AG04450 (cell line): ENCODE data around the gene SERPINA4. TPM values are rescaled to one million over a fixed set of nuclear protein-coding genes. Genes with fewer than 3 reads are reported as not detected.

ENCODE experiments used
- CTCF ChIA-PET: fragments of 300-600, 350-600 bp; formaldehyde crosslinking; extraction: SDS; loops from one replicate; lab custom pipeline; 2022; ENCODE audit warnings: antibody characterized with exemption, inconsistent platforms; lab: Charles Lee
- POLR2A ChIA-PET: fragments of 350-600 bp; formaldehyde crosslinking; extraction: SDS; loops from one replicate; lab custom pipeline; 2021; ENCODE audit warnings: antibody characterized with exemption, inconsistent platforms; lab: Yijun Ruan, JAX
- DNase-seq: peaks from one replicate; pipeline ENCODE4 v3.0.0-alpha.2; 2011; ENCODE audit warnings: low read depth, low spot score
- H3K27ac ChIP-seq: one replicate; pipeline ENCODE4 v1.5.1; 2012; ENCODE audit warnings: low read depth, low read length, control low read depth
- H3K27me3 ChIP-seq: one replicate; pipeline ENCODE4 v1.6.0; 2012; ENCODE audit warnings: low read length; ENCODE audit not compliant: control insufficient read depth, insufficient read depth
- H3K4me3 ChIP-seq: 2 replicates; pipeline ENCODE4 v1.5.1; 2011; ENCODE audit warnings: mild to moderate bottlenecking, low read depth, low read length, control low read depth
- H3K9me3 ChIP-seq: 2 replicates; pipeline ENCODE4 v1.5.1; 2012; ENCODE audit warnings: low read length; ENCODE audit not compliant: control insufficient read depth, insufficient read depth
- CTCF ChIP-seq: IDR thresholded peaks from 2 replicates; pipeline ENCODE4 v1.5.1; 2011; ENCODE audit warnings: low read depth, low read length, control low read depth, inconsistent platforms
- polyA plus RNA-seq: library from polyadenylated mRNA; depleted of rRNA; stranded (reverse); fragments of >200 nt; gene quantifications from 2 replicates; pipeline ENCODE4 v1.2.3, GENCODE V29; 2011

SERPINA4 gene
- polyA plus RNA-seq, 1 experiment = not detected

GRCh38 chr14:94542111-94542810 lies 19.0 kb upstream of the SERPINA4 start:
- no peak overlapping the region for H3K27ac ChIP-seq
- no peak overlapping the region for H3K4me3 ChIP-seq
- H3K9me3 ChIP-seq = no peaks in the 10 kb centered on the region
- ChIA-PET CTCF (no interaction called here), POLR2A (no interaction called here)
- no peaks in the 10 kb centered on the region for H3K27me3 ChIP-seq
- no peak for DNase-seq
- TF ChIP-seq CTCF = no peak

GRCh38 chr14:94542811-94543440 lies 18.3 kb upstream of the SERPINA4 start:
- DNase-seq = no peak
- no peak overlapping the region for H3K4me3 ChIP-seq
- no peak for TF ChIP-seq CTCF
- no peak overlapping the region for H3K27ac ChIP-seq
- H3K9me3 ChIP-seq = no peaks in the 10 kb centered on the region
- ChIA-PET CTCF (interaction anchor here (0.5 kb wide), 1 partner anchor 38 kb away, joined by 3 read pairs; the partner anchor contains the start of gene SERPINA5), POLR2A (no interaction called here)
- H3K27me3 ChIP-seq = no peaks in the 10 kb centered on the region

- TF ChIP-seq CTCF = no peak
- ChIA-PET CTCF (interaction anchor here (0.5 kb wide), 1 partner anchor 38 kb away, joined by 3 read pairs; the partner anchor contains the start of gene SERPINA5), POLR2A (no interaction called here)
- Histone ChIP-seq H3K27me3 (no peaks in the 10 kb centered on the region), H3K27ac (no peak overlapping the region), H3K4me3 (no peak overlapping the region), H3K9me3 (no peaks in the 10 kb centered on the region)
- DNase-seq = no peak
Measured at GRCh38 chr14:94543449-94544124, 17.7 kb upstream of the SERPINA4 start.

- Histone ChIP-seq H3K9me3 (no peaks in the 10 kb centered on the region), H3K27me3 (no peaks in the 10 kb centered on the region), H3K27ac (no peak overlapping the region), H3K4me3 (no peak overlapping the region)
- POLR2A ChIA-PET = no interaction called here
- no peak for TF ChIP-seq CTCF
- DNase-seq = no peak
- CTCF ChIA-PET = interaction anchor here (0.6 to 1.3 kb wide), 2 partner anchors 59 to 365 kb away, joined by 3 to 7 read pairs; no protein-coding TSS in a partner anchor
Measured at GRCh38 chr14:94544726-94545125, 16.5 kb upstream of the SERPINA4 start.
